GM21786 (cell line): ENCODE measurements around the gene CAMK2B.

Source experiments
- ATAC-seq: cut with Tn5 transposase; IDR thresholded peaks from one replicate; pipeline ENCODE4 v1.9.1; 2021; ENCODE audit not compliant: unreplicated experiment

The CAMK2B gene

DNA sequence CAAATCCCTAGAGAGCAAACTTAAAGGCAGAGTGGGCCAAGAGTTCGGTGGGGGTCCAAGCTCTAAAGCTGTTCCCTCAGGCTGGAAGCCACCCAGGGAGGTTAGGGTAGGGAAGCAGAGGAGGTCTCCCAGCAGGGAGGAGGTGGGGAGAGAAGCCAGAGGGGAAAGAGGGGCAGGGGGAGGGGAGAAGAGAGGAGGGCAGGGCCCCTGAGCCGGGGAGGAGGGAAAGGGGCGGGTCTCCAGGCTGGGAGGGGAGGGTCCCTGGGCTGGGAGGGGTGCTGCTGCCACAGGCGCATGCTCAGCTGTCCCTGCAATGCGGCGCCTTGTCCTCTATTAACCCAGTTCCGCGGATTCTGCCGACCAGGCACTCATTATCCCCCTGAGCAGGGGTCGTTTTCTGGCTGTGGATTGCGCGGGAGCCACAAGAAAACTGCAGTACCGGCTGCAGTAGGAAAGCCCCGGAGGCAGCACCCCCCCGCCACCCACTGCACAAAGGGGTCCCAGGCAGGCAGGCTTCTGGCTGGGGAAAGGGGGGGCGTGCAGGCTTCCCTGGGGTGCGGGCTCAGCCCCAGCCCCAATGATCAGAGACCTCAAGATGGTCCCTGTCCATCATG is 49.3 kb downstream of the CAMK2B start:
- no peak for ATAC-seq

DNA sequence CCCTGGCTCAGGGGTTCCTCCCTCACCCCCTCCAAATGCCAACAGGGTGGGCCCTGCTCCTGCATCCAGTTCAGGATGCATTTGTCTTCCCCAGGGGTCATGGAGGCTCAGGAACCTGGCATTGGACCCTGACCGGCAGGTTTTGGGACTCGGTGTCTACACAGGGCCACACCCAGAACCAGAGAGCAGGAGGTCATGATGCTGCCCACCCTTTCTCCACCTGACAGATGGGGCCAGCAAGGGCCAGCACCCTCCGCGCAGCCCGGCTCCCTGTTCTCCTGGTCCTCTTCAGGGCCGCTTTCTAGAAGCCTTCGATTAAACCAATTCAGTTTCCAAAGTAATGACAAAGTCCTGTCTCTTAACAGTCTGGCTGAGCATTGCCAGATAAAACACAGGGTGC is 50.2 kb downstream of the CAMK2B start:
- no peak for ATAC-seq

DNA sequence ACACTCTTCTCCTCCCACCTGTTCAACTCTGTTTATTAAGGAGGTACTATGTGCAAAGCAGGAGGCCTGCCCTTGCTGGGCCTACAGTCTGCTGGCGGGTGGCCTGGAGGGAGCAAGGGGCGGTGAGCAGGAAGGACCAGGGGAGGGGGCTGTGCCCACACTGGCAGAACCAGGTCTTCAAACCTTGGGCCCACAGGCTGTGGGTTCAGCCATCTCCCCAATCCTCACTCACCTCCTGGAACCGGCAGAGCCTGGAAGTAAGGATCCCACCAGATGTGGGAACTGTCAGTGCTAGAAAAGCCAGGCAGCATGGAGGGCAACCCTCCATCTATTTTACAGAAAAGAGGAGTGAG is 50.8 kb downstream of the CAMK2B start:
- ATAC-seq: no peak

DNA sequence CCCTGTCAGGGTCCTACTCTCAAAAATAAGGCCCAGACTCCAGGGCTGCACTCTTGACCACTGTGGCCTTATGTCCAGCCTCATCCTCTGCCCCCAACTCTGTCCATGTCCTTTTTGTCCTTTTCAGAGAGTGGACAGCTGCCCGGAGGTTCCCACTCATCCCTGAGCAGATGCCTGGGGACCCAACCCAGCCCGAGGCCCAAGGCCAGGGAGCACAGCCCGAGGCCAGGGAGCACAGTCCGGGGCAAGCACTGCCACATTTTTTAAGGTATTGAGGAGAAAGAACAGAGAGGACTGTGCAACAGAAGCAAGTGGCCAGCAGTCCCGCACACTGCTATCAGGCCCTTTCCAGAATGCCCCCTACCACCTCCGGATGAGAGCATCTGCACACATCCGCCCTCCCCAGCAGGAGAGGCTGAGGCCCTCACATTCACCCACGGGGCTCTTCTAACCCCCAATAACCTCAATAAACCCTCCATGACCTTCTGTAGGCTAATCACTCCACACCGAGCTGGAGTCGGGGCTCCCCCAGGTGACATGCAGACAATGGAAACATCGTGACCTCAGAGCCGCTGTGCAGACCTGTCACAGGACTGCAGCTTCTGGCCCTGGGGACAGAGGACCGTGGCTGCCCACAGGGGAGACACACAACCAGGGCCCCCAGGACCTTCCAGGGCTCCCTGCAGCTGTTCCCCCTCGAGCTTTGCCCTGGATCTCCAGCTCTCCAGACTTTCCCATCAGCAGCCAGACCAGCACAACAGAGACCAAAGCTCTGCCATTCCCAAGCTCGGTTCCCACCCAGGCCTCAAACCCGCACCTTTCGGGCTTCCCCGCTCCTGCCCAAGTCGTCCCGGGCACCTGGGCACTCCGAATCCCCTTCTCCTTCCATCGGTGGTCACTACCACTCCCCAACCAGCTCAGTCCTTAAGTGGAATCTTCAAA is 51.4 kb downstream of the CAMK2B start:
- ATAC-seq: peak; percentile 47

DNA sequence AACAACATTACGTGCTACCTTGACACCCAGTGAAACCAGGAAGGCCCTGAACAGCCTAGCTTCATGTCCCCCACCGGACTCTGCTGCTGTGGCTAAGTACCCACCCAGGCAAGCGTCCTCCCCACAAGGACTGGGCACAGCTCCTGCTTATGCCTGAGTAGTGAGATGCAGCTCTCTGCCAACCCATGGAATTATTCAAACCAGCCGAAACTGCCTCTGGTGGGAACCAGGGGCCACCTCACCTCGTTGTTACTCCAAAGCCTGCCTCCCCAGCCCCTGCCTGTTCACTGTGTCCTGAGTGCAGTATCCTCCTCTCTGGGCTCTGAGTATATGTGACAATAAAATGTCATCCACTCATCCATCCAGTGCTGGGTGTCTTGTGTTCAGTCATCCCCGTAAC is 52.4 kb downstream of the CAMK2B start:
- ATAC-seq: no peak

DNA sequence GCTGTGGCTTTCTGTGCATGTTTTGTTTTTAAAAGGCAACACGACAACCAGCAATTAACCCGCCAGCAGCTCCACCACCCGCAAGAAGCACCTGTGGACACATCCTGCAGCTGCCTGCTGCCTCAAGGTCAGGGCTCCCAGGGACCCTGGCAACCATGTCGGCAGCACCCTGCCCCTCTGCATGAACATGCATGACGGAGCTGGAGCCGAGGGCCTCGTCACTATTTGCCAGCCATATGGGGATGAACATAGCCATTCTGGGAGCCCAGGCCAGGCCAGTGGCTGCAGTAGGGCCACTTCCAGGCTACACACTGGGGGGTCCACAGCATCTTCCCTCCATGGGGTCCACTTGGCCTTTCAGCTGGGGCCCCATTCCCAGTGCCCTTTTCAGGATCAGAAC is 52.9 kb downstream of the CAMK2B start:
- no peak for ATAC-seq

DNA sequence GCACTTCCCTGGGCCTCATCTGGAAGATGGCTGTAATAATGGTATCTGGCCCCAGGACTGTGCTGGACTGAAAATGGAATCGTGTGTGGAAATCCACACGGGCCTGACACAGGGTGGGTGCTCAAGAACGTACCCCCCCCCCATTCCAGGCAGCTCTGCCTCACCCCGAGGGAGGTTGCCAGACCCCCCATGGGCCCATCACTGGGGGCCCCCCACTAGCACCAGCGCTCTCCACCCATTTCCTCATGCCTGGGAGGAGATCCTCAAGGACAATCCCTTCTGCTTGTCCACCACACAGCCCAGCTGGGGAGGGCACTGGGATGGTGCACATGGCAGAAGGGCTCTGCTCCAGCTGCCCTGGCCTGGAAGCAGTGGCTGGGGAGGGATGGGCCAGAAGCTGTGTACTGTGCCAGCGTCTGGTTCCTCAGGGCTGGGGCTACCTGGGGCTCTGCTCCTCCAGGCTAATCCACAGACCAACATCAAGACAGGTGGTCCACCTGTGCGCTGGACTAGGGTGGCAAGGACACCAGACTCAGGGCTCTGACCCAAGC is 55.4 kb downstream of the CAMK2B start:
- no peak for ATAC-seq

DNA sequence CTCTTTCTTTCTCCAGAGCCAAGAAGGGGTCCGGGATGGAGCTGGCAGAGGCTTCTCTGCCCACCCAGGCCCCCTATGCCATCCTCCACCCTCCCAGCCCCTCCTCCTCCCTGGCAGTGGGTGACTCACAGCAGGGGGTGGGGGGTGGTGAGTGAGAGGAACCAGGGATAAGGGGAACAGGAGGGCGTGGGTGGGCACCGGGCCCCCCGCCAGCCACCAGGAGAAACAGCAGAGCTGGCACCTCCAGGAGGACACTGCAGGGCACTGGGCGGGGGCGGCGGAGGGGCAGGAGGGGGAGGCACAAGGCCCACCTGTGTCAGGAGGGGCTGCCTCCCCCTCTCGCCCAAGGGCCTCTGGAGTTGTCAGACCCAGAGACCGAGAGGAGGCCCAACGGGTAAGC is 56.0 kb downstream of the CAMK2B start:
- ATAC-seq: no peak

DNA sequence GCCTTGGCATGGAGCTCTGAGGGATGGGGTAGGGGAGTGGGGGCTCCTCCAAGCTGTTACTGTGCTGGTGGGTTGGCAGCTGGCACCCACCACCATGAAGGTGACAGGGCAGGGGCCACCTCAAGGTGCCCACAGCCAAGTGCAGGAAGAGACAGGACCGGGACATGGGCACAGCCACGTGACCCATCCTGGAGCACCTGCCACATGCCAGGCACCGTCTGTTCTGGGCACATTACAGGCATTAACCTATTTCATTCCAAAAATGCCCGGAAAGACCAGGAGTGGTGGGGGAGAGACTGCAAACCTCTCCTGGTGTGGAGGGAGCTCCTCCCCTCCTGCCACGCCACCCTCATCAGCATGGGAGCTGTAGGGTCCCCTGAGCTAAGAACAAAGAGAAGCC is 56.7 kb downstream of the CAMK2B start:
- ATAC-seq: no peak

DNA sequence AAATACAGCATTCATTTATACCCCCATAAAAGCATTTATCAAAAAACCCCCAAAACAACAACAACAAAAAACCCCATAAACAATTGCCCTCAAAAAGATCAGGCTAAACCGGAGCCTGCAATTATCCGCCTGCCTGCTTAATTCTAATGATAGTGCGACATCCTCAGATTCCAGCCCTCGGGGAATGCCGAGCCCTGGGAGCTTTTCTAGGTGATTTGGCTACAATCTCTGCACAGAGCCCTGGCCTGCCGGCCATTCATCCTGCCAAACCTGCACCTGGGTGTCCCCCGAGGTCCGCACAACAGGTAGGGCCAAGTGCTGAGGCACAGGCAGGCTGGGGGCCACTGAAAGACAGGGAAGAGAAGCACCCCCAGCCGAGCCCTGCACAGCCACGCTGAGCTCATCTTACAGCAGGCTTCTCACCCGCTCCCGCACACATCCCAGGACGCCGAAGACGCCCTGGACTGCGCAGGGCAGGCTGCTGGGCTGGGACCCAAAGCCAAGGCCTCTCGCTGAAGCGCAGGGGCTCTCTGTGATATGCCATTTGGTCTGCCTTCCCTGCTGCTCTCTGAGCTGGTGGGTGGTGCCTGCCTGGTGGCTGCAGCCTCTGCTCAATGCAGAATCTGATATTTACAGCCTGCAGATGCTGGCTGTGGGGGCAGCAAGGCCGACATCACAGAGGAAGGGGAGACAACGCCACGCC is 57.5 kb downstream of the CAMK2B start:
- ATAC-seq: no peak

DNA sequence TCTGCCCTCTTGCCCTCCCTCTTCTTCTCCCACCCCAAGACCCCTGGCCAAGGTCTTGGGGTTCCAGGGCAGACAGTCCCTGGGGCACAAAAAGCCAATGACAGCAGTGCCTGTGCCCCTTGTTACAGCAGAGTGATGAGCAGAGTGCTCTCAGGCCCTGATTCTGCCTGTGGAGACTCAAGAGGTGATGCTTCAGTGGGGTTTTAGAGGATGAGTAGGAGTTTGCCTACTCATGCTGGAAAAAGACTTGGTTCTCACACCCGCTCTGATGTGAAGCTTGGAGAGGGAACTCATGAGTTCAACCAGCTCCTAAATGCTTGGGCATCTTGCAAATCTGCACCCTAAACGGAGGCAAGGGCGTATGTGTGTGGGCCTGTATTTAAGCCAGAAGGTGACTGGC is 58.2 kb downstream of the CAMK2B start:
- no peak for ATAC-seq

DNA sequence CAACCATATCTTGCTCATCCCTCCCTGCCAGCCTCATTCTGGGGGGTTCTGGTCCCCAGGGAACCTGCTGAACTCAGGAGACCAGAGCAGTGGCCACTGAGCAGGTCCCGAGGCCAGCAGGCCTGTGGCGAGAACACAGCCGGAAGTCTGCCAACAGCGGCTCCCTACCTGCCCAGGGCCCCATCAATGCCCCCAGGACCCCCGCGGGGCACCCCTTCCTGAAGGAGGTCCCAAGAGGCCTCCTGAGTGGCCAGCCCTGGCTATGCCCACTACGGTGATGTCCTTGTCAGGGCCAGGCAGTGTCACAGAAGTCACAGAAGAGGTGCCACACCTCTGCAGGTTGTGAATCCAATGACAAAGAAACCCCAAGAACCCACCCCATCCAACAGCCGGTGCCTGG is 58.9 kb downstream of the CAMK2B start:
- ATAC-seq: no peak

DNA sequence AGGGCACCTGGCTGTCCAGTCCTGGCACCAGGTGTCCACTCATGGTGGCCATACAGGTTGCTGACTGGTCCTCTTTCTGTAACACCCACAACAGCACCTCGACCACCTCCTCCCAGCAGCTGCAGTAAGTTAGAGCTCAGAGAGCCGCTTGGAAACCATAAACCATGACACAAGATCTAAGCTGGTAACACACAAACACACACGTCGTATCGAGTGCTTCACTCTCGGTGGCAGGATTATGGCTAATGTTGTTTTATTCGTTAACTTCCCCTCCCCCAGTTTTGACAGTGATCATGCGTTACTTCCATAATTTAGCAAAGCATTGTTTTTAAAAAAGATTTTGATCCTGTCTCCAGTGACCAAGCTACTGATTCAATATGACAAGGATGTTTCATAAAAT is 59.7 kb downstream of the CAMK2B start:
- no peak for ATAC-seq

DNA sequence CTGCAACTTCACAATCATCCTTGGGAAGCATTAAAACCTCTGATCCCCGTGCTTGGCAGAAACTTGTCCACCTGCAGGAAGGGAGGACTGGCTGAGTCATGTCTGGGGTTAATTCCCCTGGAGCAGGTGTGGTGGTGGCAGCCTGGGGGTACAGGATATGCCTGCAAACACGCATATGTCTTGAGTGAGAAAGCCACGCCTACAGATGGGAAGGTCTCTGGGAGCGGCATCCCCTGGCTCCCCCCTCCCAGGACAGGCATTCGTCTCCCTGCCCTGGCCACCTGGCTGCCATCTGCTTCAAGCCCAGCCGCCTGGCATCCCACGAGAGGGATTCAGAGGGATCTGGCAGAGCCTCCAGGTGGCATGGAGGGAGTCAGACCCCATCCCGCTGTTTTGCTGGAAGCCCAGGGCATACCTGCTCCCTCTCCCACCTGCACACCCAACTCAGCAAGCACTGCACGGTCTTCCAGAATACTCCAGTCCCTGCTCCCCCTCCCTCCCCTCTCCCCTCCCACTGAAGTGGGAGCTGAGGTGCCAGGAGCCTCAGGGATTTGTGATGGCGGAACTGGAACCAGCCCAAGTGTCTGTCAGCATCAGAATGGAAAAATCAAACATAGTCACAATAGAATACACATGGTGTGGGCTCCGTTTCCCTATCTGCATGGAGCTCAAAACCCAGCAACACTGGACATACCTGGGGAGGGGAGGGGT is 61.0 kb downstream of the CAMK2B start:
- ATAC-seq: no peak

DNA sequence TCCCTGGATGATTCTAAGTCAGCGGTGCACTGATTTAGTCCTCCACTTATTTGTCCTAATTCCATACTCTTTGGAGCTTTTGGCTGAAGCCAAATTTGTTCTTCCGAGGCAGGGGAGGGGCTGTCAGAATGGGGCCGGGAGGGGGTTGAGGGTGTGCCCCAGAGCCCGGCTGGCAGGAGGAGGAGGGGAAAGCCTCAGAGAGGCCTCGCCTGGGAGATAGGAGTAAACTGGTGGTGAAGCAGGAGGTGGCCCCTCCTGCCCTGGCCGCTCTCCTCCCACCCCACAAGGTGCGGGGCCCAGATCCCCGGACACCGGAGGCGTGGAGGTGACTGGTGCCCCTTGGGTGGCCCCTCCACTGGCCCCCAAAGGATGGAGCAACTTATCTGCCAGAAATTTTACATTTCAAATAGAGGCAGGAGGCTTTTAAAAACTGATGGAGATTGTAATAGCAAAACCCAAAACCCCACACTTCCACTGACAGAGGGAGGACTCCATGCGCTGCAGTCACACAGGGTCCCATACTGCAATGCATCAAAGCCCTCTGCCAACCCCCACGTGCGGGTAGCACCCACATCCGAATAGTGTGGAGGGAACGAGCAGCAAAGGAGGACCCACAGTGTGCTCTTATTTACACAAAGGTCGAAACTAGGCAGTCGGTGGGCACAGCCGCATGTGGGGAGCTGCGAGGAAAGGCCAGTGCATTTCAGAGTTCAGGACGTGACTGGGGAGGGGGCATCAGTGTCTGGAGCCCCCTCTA is 61.9 kb downstream of the CAMK2B start:
- ATAC-seq: no peak

DNA sequence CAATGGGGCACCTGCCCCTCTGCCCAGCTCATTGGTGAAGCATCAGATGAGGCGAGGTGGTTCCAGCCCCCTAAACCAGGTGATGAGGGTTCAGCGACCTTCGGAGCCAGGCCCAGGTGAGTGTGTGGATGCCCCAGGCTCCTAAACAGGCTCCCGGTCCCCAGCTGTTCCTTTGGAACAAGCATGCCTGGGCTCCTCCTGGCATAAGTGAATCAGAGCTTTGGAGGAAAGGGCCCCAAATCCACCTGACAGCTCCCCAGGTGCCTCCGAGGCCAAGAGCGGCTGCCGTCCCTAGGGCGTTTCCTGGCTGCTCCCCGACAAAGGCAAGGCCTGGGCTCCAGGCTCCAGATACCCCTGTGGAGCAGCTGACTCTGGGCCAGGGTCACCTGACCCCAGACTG is 63.4 kb downstream of the CAMK2B start:
- no peak for ATAC-seq

DNA sequence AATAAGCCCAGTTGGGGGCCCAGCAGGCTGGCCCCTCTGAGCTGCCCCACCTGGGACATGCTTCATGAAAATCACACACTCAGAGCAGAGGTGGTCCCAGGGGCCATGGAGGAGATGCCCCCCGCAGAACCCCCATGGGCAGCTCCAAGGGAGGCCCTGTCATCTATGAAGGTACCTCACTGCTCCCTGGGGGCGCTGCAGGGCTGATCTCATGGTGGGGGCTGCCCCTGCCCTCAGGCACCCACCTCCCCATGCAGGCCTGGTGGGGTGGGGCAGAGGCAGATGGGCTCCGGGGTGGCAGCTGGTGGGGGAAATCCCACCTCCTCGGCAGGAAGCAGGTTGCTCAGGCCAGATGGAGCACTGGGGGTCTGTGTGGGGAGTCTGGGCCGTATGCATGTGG is 64.2 kb downstream of the CAMK2B start:
- ATAC-seq: no peak

DNA sequence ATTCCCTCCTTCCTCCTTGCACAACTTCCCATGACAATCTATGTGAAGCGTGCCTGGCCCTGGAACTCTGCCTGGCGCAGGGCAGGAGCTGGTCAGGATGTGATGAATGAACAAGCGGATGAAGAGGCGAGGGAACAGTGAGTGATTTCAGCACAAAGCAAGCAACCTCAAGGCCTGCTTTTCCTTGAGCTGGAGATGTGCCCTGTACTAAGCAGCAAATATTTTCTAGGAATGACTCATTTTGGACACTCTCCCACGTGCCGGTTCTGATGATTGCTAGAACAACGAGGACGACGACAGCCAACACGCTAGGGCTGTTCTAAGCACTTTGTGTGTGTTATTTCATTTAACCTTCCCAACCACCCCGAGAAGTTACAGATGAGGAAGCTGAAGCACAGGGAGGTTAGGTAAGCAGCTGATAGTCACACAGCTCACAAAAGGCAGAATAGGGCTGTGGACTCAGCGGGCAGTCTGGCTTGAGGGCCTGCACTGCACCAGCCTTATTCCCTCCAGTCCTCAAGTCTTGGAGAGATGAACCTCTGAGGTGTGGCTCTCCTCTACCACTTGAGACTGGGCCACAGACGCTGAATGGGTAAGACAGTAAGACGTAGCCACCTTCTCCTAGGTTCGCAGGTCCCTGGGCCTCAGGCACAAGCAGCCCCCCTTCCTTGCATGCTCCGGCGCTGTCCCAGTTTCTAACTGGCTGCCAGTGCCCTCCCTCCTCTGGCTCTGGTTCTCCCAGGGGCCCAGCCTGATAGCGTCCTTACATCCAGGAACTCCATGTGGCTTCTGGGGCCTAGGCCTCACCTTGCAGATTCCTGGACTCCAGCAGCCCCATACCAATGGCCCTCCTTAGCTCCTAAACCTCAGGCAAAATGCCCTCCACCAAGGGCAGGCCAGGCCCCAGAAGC is 65.6 kb downstream of the CAMK2B start:
- no peak for ATAC-seq

DNA sequence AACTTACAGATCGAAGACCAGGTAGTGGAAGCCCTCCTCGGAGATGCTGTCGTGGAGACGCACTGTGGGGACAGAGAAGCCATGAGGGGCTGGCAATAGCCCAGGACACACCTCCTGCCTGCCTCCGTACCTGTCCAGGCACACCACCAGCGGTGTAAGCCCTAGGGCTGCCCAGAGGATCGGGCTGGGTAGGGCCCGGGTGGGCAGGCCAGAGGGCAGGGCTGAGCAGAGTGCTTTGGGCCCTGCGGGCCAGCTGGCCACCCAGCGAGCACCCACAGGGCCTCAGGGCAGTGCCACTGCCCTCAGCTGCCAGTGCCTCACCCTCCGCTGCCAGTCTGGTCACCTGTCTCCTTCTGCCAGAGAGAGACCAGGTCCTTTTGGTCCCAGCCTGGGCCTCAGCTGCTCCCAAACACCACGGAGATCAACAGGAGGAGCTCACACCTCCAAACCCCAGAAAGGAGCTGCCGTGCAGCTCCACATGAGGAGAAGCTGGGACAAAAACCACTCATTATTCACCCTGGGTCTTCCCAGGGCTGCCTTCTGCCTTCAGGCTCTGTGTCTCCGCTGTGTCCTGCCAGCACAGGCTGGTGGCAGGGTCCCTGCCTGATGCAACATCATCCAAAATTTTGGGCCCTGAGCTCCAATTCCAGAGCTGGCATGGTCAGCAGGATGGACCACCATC is 66.4 kb downstream of the CAMK2B start:
- ATAC-seq: no peak
